GM19438 (cell line): ENCODE data around the gene WASF1.

Experiments
- ATAC-seq: cut with Tn5 transposase; IDR thresholded peaks from one replicate; pipeline ENCODE4 v1.9.1; 2021; ENCODE audit warnings: low read depth; ENCODE audit not compliant: unreplicated experiment

The WASF1 gene

DNA sequence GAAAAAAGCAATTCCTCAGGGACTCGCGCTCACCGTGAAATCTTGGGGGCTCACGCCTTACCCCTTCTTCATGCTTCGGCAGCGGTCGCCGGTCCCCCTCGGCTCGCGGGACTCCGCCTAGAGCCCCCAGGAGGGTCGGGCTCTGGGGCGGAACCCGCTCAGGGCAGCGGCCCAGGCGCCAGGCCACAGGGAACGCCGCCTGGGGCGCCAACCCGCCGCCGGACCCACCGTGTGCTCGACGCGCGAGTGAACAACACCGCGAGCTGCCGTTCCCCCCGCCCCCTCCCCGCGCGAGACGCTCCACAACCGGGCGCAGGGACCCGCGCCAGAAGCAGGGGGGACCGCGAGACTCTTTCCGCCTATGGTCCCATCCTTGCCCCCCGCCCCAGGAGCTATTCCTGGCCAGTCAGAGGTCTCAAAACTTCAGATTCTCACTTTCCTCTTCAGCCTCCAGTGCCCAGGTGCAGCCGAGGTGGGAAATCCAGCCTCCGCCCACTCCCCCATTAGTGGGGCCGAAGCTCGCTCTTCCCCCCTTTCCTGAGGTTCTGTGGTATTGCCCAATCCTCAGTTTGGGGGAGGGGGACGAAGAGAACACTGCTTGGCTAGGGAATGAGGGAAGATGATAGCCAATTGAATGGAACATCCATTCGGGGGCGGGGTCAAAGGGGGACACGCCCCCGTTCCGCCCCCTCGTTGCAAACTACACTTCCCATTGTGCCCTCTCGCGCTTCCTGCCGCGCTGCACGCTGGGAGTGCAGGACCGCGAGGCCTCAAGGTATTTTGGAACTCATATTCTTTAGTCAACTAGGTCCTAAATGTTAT, at the start of gene WASF1:
Gene WASF1 (minus strand): TSS at position 265 of the 822 bp plus-strand sequence. CDS start 52,069 bp downstream, outside the sequence.
- peak; percentile 89 for ATAC-seq

DNA sequence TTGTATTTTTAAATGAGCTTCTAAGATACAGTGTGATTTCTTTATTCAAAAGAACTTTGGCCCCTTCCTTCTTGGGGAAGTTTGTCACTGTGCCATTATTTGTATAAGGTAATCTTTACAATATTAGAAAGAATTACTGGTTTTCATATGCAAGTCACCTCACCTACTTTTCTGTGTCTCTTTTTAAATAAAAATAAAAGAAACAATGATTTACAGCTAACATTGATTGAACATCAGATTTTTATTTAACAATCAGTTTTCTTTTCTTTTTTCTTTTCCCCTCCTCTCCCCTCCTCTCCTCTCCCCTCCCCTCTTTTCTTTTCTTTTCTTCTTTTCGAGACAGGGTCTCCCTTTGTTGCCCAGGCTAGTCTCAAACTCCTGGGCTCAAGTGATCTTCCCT, 46.8 kb upstream of the WASF1 start:
- no peak for ATAC-seq

DNA sequence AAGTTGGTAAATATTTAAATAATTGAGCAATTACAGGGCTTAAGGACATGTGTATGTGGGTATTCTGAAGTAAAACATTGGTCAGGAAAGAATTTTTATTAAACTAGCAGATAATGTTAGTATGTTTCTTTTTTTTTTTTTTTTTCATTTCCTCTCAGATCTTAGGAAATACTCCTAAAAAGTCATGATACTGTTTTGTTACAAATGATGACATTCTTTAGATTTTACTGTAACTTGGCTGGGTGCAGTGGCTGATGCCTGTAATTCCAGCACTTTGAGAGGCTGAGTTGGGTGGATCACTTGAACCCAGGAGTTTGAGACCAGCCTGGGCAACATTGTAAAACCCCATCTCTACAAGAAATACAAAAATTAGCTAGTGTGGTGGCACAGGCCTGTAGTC, 42.3 kb upstream of the WASF1 start:
- ATAC-seq = no peak

- ATAC-seq = no peak
These were observed 37.8 kb upstream of the WASF1 start for GRCh38 chr6:110217266-110217665.

GRCh38 chr6:110216140-110216539, 36.7 kb upstream of the WASF1 start:
- ATAC-seq = no peak

- no peak for ATAC-seq
These were observed 34.9 kb upstream of the WASF1 start for GRCh38 chr6:110214338-110214737.

DNA sequence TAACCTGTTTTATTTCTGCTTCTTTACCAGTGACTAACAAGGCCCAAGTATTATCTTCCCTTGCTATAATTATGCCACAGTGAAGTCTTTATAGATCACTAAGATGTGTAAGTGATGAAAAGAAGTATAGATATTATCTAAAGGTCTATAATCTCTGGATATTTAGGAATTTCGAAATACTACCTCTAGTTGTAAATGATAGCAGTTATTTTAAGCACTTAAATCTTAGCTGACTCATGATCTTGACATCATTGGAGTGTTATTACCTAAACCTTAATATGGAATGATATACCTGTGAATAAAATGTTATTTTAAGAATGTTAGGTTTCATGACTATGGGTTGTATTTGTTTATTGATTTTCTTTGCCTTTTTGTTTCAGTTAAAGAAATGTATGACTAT, 32.3 kb upstream of the WASF1 start:
- ATAC-seq = no peak

DNA sequence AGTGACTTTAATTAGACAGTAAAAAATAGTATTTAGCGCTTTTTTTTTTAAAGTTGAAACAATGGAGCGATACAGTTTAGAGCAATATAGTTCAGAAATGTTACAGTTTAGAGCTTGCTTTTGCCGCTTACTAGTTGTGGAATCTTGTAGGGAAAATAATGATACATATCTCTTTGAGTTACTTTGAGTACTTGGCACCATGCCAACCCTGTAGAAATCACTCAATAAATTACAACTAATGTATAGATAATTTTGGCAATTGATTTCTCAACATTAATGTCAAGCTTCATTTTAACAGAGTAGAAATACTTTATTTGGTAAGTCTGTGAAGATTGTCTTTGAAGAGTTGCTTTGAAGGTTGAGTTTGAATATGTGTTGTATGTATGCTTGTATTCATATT, 28.2 kb upstream of the WASF1 start:
- ATAC-seq = no peak

DNA sequence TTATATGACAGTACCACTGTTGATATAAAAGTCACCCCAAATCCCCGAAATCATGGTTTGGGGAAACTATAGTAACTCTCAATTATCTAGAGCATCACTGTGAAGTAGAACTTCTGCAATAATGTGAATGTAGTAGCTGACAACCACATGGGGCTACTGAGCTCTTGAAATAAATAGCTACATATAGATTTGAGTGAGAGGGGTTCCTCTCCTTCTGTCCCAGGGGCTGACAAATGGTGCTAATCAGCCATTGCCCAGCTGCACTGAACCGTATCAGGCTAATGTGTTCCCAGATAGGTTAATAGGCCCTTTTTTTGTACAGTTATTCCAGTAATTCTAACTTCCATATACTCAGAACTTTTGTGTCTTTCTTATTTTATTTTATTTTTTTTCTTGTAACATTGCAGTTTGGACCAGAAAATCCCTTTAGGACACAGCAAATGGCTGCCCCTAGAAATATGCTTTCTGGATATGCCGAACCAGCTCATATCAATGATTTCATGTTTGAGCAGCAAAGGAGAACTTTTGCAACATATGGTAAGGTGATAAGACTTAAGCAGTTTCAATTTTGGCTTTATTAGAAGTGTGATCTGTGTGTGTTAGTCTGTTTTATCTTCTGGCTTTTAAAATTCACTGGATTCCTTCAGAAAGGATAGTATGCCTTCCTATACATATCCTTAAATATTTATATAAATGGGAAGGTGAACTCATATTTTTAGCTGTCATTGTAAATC, 21.8 kb upstream of the WASF1 start:
- no peak for ATAC-seq

- ATAC-seq = no peak
These were observed 19.1 kb upstream of the WASF1 start for GRCh38 chr6:110198561-110198960.

DNA sequence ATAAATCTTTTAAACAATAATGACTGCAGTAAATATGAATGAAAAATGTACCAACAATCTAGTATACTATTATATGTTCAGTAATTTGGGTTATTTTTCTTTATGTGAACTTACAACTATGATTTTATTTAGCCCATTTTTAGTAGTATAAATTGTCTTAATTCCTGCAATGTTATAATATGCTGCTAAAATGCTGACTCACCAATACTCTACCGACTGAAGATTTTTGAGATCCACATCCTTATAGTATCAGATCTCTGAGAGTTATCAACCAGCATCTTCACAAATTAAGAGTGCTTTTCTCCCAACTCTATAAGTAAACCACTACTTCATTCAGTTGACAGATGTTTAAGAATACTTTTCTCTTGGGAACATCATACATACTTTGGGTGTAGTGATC, 17.4 kb upstream of the WASF1 start:
- ATAC-seq = no peak

DNA sequence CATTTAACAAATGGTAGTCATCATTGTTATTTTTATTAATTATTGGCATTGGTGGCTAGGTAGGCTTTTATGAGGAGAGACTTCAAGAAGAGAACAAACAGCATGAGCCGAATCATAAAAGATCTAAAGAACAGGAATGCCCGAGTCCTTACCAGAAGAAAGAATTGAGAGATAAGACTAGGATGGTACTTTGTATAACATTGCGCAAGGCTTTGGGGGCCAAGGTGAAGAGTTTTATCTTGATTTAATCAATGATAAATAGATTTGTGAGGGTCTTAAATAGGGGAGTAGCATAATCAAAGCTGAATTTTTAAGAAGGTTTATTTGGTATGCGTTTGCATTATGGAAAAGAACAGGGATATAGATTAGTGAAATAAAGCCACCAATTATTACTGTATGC, 16.2 kb upstream of the WASF1 start:
- no peak for ATAC-seq

DNA sequence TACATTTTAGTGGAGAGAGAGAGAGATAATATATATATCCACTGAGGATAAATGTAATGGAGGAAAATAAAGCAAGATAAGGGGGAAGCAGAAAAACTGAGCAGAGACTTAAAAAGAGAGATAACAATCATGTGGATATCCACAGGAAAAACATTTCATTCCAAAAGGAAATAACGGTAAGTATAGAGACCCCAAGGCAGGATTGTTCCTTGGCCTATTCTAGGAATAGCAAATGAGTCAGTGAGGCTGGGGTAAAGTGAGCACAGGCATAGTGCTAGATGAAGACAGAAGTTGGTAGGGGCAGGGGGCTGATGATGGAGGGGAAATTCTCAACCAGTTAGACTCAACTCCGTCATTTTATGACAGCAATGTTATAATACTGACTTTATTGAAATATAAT, 12.0 kb upstream of the WASF1 start:
- ATAC-seq = no peak

- ATAC-seq = no peak
These were observed 11.3 kb upstream of the WASF1 start for GRCh38 chr6:110190726-110191125.

- ATAC-seq = no peak
These were observed 9.3 kb upstream of the WASF1 start for GRCh38 chr6:110188791-110189190.

DNA sequence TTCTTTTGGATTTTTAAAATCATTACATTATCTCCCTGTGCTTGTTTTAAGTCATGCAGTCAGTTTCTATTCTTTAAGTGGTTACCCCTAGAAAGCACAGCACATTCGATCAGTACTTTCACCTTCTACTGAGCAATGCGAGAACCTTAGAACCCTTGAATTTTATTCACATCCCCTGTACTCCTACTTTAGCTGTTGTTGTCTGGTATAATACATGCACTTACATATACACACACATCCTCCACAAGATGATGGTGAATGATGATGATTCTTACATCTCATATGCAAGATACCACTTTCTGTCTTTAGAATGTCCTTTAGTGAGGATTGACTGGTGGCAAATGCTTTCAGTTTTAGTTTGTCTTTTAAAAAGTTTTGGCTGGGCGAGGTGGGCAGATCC, 6.4 kb upstream of the WASF1 start:
- peak; percentile 59 for ATAC-seq

- ATAC-seq = no peak
These were observed 3.9 kb upstream of the WASF1 start for GRCh38 chr6:110183292-110183885.

DNA sequence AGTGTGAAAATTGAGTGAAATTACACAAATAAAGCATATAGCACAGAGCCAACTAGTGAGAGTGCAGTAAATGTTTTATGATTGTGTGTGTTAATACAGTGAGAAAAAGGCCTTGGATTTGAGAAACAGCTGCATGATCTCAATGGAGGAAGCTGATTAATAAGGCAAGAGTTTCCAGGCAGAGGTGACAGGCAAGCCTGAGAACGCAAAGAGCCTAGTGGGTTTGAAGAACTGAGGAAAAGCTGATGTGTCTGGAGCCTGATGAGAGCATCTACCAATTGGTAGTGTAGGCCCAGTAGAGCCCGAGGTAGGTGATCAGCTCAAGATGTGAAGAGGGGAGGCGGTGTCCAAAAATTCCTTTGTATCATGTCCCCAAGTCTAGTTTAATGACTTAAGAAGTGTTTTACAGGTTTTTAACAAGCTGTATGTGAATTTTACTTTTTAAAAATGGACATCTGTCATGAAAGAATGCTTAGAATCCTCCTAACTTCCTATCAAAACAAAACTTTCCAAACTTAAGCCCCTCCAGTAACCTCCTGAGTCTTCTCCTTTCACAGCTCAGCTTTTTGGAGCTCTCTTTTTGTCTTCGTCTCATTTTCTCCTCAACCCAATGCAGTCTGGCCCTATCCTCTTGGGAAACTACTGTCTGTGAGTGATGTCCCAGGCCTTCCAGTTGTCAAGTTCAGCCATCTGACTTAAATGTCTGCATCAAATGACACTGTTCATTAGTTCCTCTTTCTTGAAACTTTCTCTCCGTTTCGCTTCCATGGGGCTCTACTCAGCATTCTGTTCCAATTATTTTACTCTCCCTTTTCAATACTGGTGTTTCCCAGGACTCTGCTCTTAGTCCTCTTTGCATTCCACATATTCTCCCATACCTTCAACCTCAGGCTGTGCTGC, 1.9 kb upstream of the WASF1 start:
- ATAC-seq = no peak

DNA sequence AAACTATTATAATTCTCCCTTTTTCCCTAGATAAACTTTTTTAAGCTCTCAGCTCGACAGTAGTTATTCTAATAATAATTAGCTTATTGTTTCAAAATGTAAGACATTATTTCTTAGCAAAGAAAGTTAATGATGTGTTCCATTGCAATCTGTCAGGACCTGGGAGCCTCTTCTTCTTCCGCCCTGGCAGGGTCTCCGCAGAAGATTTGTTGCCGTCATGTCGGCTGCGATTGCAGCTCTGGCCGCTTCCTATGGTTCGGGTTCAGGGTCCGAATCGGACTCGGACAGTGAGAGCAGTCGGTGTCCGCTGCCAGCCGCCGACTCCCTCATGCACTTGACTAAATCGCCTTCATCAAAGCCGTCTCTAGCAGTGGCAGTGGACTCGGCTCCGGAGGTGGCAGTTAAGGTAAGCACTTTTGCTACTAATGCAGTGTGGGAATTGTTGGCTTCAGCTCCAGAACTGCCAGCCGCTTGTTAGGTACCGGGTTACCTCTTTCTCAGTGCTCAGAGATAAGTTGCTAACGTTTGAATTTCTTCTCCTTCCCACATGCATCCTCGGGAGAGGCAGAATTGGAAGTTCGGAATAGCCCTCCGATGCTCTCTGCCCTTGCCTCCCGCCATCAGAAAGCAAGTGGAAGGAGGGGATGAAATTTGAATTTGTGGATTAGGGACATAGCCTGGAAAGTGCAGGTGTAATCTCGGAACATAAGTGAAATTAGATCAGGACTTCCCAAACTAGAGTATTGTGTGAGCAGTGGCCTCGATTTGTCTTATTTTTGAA, 948 bp upstream of the WASF1 start, which contains the start of gene CDC40:
Gene CDC40 (plus strand): TSS at position 200 of the 781 bp plus-strand sequence. CDS start 18 bp downstream, at position 218.
- ATAC-seq = peak; percentile 45
